Activated naive CD8-positive, alpha-beta T cell (primary cell): Measurements from ENCODE around the gene SLC25A29.

Experiments
- H3K27ac Mint-ChIP-seq: one replicate; pipeline ENCODE4 v1.8.0; 2021; ENCODE audit warnings: mixed read lengths
- H3K27me3 Mint-ChIP-seq: one replicate; pipeline ENCODE4 v1.8.0; 2021; ENCODE audit warnings: mixed read lengths
- H3K36me3 Mint-ChIP-seq: one replicate; pipeline ENCODE4 v1.8.0; 2021; ENCODE audit warnings: mixed read lengths
- H3K4me1 Mint-ChIP-seq: one replicate; pipeline ENCODE4 v1.8.0; 2021; ENCODE audit warnings: low read depth, mixed read lengths
- H3K4me3 Mint-ChIP-seq: one replicate; pipeline ENCODE4 v1.8.0; 2021; ENCODE audit warnings: mild to moderate bottlenecking, mixed read lengths
- H3K9me3 Mint-ChIP-seq: one replicate; pipeline ENCODE4 v1.8.0; 2021; ENCODE audit warnings: low read depth, mixed read lengths

The SLC25A29 gene

GRCh38 chr14:100268591-100269207 lies 37.5 kb downstream of the SLC25A29 start:
- Mint-ChIP-seq H3K27ac (peak overlapping the region; percentile 25), H3K4me3 (no peak overlapping the region), H3K9me3 (no peaks in the 10 kb centered on the region), H3K27me3 (no peaks in the 10 kb centered on the region), H3K4me1 (peaks cover 62% of the 10 kb centered on the region), H3K36me3 (peaks cover 5% of the 10 kb centered on the region)

DNA sequence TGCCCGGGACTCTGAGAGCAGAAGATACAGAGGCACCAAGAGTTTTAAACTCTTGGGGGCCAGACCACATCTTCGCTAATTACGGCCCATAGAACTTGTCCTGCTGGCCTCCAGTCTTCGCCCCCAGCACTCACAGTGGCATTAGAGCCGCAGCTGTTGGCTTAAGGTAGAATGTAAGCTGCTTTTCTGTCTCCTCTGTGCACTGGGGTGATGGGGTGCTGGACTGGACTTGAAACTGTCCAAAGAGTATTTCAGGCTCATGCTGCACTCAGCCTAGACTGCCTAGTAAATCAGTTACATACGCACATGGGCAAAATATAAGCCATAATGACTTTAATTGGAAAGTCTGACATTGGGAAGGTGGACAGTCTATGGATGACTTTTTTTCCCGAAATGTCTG lies 38.3 kb downstream of the SLC25A29 start:
- Mint-ChIP-seq H3K4me1 (peaks cover 65% of the 10 kb centered on the region), H3K4me3 (no peak overlapping the region), H3K27me3 (no peaks in the 10 kb centered on the region), H3K9me3 (no peaks in the 10 kb centered on the region), H3K27ac (peak overlapping the region; percentile 34), H3K36me3 (peaks cover 5% of the 10 kb centered on the region)

- no peaks in the 10 kb centered on the region for H3K27me3 Mint-ChIP-seq
- H3K27ac Mint-ChIP-seq: peak overlapping the region; percentile 10
- no peaks in the 10 kb centered on the region for H3K9me3 Mint-ChIP-seq
- H3K4me1 Mint-ChIP-seq: peaks cover 80% of the 10 kb centered on the region
- peaks cover 8% of the 10 kb centered on the region for H3K36me3 Mint-ChIP-seq
- peak overlapping the region; percentile 34 for H3K4me3 Mint-ChIP-seq
These were observed 43.1 kb downstream of the SLC25A29 start for GRCh38 chr14:100263141-100263540.

DNA sequence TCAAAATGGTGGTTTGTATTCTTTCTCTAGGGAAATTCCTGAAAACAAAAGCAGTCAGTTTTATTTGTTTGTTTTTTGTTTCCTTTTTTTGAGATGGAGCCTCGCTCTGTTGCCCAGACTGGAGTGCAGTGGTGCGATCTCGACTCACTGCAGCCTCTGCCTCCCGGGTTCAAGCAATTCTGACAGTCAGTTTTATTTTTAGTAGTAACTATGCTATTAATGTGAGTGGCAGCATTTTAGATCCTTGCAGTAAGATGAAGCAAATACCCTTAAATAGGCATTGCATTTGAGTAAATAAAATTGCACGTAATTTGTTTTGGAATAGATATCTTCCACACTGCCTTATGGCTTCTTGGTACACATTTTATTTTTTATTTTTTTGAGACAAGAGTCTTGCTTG lies 43.7 kb downstream of the SLC25A29 start:
- Mint-ChIP-seq H3K27ac (peak overlapping the region; percentile 58), H3K4me3 (peak overlapping the region; percentile 30), H3K27me3 (no peaks in the 10 kb centered on the region), H3K36me3 (peaks cover 8% of the 10 kb centered on the region), H3K4me1 (peaks cover 81% of the 10 kb centered on the region), H3K9me3 (no peaks in the 10 kb centered on the region)

- no peaks in the 10 kb centered on the region for H3K27me3 Mint-ChIP-seq
- peak overlapping the region; percentile 42 for H3K27ac Mint-ChIP-seq
- peak overlapping the region; percentile 14 for H3K4me3 Mint-ChIP-seq
- H3K9me3 Mint-ChIP-seq: no peaks in the 10 kb centered on the region
- peaks cover 8% of the 10 kb centered on the region for H3K36me3 Mint-ChIP-seq
- peaks cover 82% of the 10 kb centered on the region for H3K4me1 Mint-ChIP-seq
These were observed 44.6 kb downstream of the SLC25A29 start for GRCh38 chr14:100261621-100262020.

GRCh38 chr14:100256339-100256895 lies 49.8 kb downstream of the SLC25A29 start:
- Mint-ChIP-seq H3K27me3 (no peaks in the 10 kb centered on the region), H3K27ac (peak overlapping the region; percentile 6), H3K4me3 (peak overlapping the region; percentile 8), H3K36me3 (peaks cover 3% of the 10 kb centered on the region), H3K9me3 (no peaks in the 10 kb centered on the region), H3K4me1 (peaks cover 81% of the 10 kb centered on the region)

GRCh38 chr14:100252684-100253083 lies 53.6 kb downstream of the SLC25A29 start:
- Mint-ChIP-seq H3K36me3 (no peaks in the 10 kb centered on the region), H3K27ac (no peak overlapping the region), H3K4me3 (no peak overlapping the region), H3K4me1 (peaks cover 69% of the 10 kb centered on the region), H3K27me3 (no peaks in the 10 kb centered on the region), H3K9me3 (no peaks in the 10 kb centered on the region)

DNA sequence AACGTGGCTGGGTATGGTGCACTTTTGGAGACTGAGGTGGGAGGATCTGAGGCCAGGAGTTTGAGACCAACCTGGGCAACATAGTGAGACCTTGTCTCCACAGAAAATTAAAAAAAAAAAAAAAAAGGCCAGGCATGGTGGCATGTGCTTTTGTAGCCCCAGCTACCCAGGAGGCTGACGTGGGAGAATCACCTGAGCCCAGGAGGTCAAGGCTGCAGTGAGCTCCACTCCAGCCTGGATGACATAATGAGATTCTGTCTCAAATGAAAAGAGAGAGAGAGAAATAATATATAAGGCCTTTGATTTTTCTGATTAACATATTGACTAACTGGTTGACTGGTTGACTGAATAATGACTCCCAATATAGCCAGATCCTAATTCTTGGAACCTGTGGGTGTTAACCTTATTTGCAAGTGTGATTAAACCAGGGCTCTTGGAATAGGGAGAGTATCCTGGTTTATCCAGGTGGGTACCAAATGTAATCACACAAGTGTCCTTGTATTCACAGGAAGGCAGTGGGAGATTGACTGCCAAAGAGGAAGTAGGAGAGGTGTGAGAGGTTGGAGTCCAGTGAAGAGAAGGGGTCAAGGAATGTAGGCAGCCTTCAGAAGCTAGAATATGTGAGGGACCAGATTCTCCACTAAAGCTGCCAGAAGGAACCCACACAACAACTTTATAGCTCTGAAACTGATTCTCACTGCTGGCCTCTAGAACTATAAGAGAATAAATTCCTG lies 55.3 kb downstream of the SLC25A29 start:
- H3K4me3 Mint-ChIP-seq: peak overlapping the region; percentile 40
- peaks cover 69% of the 10 kb centered on the region for H3K4me1 Mint-ChIP-seq
- no peaks in the 10 kb centered on the region for H3K9me3 Mint-ChIP-seq
- H3K27me3 Mint-ChIP-seq: no peaks in the 10 kb centered on the region
- no peaks in the 10 kb centered on the region for H3K36me3 Mint-ChIP-seq
- H3K27ac Mint-ChIP-seq: peak overlapping the region; percentile 23

DNA sequence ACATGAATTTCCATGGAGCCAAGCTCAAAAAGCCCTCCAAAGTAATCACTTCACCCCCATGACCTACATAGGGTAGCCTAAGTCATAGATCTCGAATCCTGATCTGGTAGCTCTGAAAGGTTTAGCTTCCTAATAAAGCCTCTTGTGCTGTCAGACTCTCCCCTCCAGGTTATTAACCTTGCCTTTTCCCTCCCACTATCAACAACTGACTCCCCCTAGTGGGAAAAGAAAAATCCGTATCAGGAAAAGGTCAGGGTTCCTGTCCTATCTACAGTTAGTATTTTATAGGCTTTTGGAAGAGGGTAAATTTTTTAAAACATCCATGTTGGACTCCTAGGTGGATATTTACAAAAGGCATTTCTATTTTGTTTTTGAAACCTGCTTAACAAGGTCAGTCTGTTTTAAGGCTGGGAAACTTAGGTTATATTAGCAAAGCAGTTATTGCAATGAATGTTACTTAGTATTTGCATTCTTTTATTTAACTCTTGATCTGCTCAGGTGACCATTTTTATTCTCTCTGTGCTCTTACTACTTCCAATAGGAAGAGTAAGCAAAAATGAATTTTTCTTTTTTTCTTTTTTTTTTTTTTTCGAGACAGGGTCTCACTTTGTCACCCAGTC lies 59.3 kb downstream of the SLC25A29 start:
- peak overlapping the region; percentile 83 for H3K27ac Mint-ChIP-seq
- H3K9me3 Mint-ChIP-seq: no peaks in the 10 kb centered on the region
- no peaks in the 10 kb centered on the region for H3K27me3 Mint-ChIP-seq
- peaks cover 72% of the 10 kb centered on the region for H3K4me1 Mint-ChIP-seq
- H3K36me3 Mint-ChIP-seq: peaks cover 5% of the 10 kb centered on the region
- peak overlapping the region; percentile 11 for H3K4me3 Mint-ChIP-seq

DNA sequence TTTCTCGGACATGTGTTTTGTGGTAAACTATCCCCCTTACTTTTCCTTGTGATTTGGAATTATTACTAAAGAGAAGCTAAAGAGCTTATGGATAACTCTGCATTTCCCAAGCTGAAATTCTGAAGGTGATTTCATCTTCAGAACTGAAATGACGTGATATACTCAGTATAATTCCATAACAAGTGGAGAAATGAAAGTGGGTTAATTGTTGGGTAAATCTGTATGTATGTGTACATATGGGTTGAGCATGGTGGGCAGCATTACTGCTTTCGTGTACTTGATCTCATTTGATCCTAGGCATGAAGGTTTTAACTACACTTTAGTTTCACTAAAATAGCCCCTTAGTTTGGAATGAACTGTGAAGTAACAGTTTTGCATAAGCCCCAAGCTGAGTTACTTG lies 63.2 kb downstream of the SLC25A29 start:
- no peaks in the 10 kb centered on the region for H3K27me3 Mint-ChIP-seq
- H3K27ac Mint-ChIP-seq: peak overlapping the region; percentile 82
- H3K9me3 Mint-ChIP-seq: no peaks in the 10 kb centered on the region
- peaks cover 60% of the 10 kb centered on the region for H3K4me1 Mint-ChIP-seq
- H3K4me3 Mint-ChIP-seq: peak overlapping the region; percentile 81
- peaks cover 5% of the 10 kb centered on the region for H3K36me3 Mint-ChIP-seq

DNA sequence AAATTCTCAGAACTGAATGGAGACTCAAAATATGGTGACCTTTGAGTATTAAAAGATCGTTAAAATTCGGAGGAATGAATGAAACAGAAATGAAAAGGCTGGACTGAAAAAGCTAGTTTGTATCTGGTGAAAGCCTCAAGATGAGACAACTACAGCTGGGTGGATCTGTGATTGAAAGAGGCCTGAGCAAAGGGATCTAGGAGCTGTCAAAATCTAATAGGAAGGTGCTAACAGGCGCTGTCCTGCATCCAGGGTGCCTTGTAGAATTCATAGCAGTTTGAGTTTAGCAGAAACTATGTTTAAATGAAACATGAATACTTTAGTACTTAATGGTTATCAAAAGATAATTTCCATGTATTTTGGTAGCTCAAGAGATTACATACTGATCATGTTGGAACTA lies 65.0 kb downstream of the SLC25A29 start:
- Mint-ChIP-seq H3K36me3 (peaks cover 7% of the 10 kb centered on the region), H3K4me1 (peaks cover 60% of the 10 kb centered on the region), H3K9me3 (no peaks in the 10 kb centered on the region), H3K4me3 (peak overlapping the region; percentile 90), H3K27ac (peak overlapping the region; percentile 95), H3K27me3 (no peaks in the 10 kb centered on the region)
